ENCODE measurements around the gene SH3GLB2.

DNA sequence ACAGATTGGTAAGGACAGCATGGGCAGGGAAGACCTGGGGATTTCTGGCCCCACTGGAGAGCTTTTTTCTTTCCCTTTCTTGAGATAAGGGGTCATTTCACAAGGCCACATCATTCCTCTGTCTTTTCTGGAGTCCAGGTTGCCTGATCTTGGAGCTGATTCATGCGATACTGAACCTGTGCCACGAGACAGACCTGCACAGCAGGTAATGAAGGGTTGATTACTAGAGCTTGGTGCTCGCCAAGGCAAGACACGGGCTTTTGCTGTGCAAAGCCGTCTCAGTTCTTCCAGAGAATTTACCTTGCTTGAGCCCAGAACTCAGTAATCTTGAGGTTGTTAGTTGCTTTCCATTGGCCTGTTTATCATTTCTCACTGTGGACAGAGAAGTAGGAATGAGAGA lies 41.5 kb downstream of the SH3GLB2 start:
- TF ChIP-seq, protein P1, sequence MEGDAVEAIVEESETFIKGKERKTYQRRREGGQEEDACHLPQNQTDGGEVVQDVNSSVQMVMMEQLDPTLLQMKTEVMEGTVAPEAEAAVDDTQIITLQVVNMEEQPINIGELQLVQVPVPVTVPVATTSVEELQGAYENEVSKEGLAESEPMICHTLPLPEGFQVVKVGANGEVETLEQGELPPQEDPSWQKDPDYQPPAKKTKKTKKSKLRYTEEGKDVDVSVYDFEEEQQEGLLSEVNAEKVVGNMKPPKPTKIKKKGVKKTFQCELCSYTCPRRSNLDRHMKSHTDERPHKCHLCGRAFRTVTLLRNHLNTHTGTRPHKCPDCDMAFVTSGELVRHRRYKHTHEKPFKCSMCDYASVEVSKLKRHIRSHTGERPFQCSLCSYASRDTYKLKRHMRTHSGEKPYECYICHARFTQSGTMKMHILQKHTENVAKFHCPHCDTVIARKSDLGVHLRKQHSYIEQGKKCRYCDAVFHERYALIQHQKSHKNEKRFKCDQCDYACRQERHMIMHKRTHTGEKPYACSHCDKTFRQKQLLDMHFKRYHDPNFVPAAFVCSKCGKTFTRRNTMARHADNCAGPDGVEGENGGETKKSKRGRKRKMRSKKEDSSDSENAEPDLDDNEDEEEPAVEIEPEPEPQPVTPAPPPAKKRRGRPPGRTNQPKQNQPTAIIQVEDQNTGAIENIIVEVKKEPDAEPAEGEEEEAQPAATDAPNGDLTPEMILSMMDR (IDR thresholded peaks at IDR 0.05; ENCODE audit: poor library complexity): no peak
- no peak for TF ChIP-seq EZH2phosphoT487 (IDR thresholded peaks at IDR 0.05; ENCODE audit: low read depth, severe bottlenecking, unreplicated experiment)
